NOMO-1 treated with DMSO at 0.1 percent for 48 hours (cell line): ENCODE results near the gene BMPER.

Experiments
- DNase-seq: peaks from one replicate; lab custom pipeline; 2025; ENCODE audit not compliant: unreplicated experiment; lab: John Stamatoyannopoulos, UW

BMPER gene

GRCh38 chr7:33964417-33965182 lies 59.3 kb downstream of the BMPER start:
- no peak for DNase-seq

- no peak for DNase-seq
Measured at GRCh38 chr7:33965183-33965744, 59.9 kb downstream of the BMPER start.

- no peak for DNase-seq
Measured at GRCh38 chr7:33968591-33968990, 63.3 kb downstream of the BMPER start.

- DNase-seq = no peak
Measured at GRCh38 chr7:33970536-33970935, 65.2 kb downstream of the BMPER start.

GRCh38 chr7:33971106-33971505 lies 65.8 kb downstream of the BMPER start:
- DNase-seq = no peak

GRCh38 chr7:33973231-33974015 lies 68.1 kb downstream of the BMPER start:
- no peak for DNase-seq

- DNase-seq = no peak
Measured at GRCh38 chr7:33979300-33979806, 74.0 kb downstream of the BMPER start.

- no peak for DNase-seq
Measured at GRCh38 chr7:33979807-33980355, 74.5 kb downstream of the BMPER start.

GRCh38 chr7:33981226-33981625 lies 75.9 kb downstream of the BMPER start:
- DNase-seq = no peak

- DNase-seq = no peak
Measured at GRCh38 chr7:33981671-33982424, 76.5 kb downstream of the BMPER start.

- no peak for DNase-seq
Measured at GRCh38 chr7:33982425-33982786, 77.1 kb downstream of the BMPER start.

- DNase-seq = no peak
Measured at GRCh38 chr7:33986451-33986850, 81.1 kb downstream of the BMPER start.

- peak; percentile 43 for DNase-seq
Measured at GRCh38 chr7:33986951-33987947, 81.9 kb downstream of the BMPER start.

- DNase-seq = no peak
Measured at GRCh38 chr7:33996899-33997298, 91.6 kb downstream of the BMPER start.

- DNase-seq = no peak
Measured at GRCh38 chr7:33998476-33998875, 93.1 kb downstream of the BMPER start.

GRCh38 chr7:34011017-34011695 lies 105.8 kb downstream of the BMPER start:
- DNase-seq = no peak

GRCh38 chr7:34011696-34012095 lies 106.4 kb downstream of the BMPER start:
- DNase-seq = no peak

- DNase-seq = no peak
Measured at GRCh38 chr7:34013421-34013820, 108.1 kb downstream of the BMPER start.

GRCh38 chr7:34015651-34016050 lies 110.3 kb downstream of the BMPER start:
- DNase-seq = no peak
